SK-MEL-5 (cell line): ENCODE results near the gene PREX1. TPM values are rescaled to one million over a fixed set of nuclear protein-coding genes. Genes with fewer than 3 reads are reported as not detected.
"Not testable (repeated sequence)": the region's sequence is repeated elsewhere in the genome, so short reads cannot be mapped to it uniquely, and the experiment has no call there.

Experiments used
- DNase-seq: peaks from one replicate; pipeline ENCODE4 v3.0.0-alpha.2; 2016; ENCODE audit warnings: low read depth, low spot score
- in situ Hi-C: cut with HindIII; loops from 2 replicates; pipeline ENCODE4 v1.10.0; 2016; ENCODE audit warnings: low sequenced_read_pairs, high pct_unique_total_duplicates, low pct_unique_long_range_greater_than_20kb
- total RNA-seq: library from RNA; depleted of rRNA; stranded (reverse); fragments of >200 nt; shearing (Covaris generic); gene quantifications from 2 replicates; pipeline ENCODE4 v1.2.3, GENCODE V29; 2014

The PREX1 gene
- total RNA-seq, 1 experiment from 2014 or later: 10.0 TPM

DNA sequence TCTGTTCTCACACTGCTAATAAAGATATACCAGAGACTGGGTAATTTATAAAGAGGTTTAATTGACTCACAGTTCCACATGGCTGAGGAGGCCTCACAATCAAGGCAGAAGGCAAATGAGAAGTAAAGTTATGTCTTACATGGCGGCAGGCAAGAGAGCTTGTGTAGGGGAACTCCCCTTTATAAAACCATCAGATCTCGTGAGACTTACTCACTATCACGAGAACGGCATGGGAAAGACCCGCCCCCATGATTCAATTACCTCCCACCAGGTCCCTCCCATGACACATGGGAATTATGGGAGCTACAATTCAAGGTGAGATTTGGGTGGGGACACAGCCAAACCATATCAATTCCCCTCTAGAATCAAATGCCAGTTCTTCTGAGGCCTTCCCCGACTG, 71.0 kb downstream of the PREX1 start:
- DNase-seq, in situ Hi-C loops: not testable (repeated sequence)

DNA sequence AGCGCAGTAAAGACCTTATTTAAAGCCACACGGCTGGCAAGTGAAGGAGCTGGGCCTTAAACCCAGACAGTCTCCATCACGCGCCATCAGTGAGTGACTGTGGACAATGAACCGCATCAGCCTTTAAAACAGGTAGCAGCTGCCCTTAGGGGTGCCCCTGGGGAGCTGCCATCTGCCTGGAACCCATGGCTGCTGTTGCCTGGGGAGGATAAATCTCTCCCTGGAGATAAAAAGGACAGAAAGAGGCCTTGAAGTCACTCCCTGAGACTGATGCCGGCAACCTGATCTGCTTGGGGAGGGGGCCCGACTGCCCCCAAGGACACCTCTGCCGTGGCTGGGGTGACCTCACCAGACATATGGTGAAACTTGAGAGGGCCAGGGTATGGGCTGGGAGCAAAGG, 73.5 kb downstream of the PREX1 start:
- DNase-seq: no peak
- in situ Hi-C loops: no loop called here

DNA sequence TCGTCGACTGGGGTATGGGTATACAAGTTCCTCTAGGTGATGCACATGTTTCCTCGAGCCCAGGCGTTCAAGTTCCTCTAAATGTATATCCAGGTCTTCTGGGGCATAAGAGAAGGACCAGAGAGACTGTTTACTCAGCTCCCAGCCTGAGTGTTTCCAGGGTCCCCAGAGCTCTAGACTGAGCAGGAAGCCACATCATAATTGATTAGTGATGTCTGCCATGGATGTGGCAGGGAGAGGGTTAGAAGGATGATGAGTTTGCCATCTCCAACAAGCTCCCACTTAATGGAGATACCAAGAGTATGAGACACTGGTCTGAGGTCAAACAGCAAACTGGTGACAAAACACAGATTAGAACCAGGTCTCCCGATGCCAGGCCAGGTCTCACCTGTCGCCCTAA, 74.8 kb downstream of the PREX1 start:
- in situ Hi-C loops: no loop called here
- DNase-seq: no peak

DNA sequence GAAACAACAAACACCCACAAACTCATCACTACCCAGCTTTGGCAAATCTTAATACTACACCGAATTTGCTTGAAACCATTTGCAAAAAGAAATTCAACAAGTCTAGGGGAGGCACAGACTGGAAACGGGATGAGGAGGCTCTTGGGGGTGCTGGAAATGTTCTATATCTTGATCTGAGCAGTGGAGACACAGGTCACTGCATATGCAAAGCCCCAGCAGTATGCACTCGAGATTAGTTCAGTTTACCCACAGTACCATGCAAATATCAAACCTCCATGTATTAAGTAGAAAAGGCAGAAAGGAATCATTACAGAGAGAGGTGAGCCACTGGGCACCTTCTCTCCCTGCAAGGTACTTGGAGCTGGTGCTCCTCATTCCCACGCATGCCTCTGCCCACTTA, 75.9 kb downstream of the PREX1 start:
- in situ Hi-C loops: no loop called here
- no peak for DNase-seq

DNA sequence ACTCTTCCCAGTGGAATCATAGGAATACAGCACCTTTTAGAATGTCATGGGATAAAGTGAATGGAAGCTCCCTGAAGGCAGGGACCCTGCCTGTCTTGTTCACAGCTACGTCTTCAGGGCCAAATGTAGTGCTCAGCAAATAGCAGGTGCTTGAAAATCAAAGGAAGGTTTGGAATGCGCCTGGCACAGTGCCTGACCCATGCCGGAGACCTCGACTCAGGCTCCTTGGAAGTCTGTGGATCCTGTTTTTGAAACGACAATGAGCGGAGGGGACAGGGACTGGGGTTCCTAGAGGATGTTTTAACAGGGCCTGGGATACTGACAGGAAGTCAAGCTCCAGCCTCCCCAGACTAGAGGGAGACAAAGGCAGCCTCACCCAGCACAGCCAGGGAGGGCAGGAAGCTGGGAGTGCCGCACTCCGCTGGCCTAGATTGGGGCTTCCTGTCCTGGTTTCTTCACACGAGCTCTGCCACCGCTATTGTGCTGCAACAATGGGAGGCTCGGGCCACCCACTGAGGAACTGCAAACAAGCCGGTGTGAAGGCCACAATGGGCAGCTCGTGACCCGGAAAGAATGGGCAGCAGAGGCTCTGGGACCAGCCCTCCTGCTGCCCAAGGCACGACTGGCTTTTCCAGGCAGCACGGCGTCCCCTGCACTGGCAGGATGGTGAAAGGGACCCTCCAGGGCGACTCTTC, 76.7 kb downstream of the PREX1 start:
- DNase-seq: no peak
- in situ Hi-C loops: no loop called here

DNA sequence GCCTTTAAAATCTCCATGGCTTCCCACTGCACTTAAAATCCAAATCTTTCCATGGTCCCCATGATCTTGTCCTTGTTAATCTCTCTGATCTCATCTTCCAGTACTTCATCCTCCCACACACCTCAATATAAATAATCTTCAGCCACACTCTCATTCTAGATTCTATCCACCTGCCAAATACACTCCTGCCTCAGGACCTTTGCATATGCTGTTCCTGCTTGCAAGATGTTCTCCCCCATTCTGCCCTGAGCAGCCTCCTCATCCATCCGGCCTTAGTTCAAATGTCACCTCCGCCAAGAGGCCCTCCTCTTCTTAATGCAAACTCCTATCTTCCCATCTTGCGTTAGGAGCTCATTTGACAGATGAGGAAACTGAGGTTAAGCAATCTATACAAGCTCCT, 77.4 kb downstream of the PREX1 start:
- in situ Hi-C loops: no loop called here
- DNase-seq: no peak

DNA sequence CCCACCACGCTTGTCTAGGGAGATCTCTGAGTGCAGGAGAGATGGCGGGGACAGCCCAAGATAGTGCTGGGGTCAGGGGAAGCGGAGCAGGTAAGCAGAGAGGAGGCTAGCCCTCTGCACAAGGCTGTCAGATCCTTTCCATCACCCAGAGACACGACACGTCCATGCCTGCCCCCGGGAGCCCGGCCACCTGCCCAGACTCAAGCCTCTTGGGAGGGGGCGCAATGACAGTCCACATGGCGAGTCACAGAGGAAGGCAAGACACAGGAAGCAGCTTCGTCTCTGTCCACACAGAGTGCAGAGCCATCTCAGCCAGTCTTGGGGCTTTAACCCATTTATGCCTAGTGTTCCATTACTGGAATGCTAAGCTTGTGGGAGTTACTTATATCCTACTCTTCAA, 78.4 kb downstream of the PREX1 start:
- in situ Hi-C loops: no loop called here
- DNase-seq: no peak

DNA sequence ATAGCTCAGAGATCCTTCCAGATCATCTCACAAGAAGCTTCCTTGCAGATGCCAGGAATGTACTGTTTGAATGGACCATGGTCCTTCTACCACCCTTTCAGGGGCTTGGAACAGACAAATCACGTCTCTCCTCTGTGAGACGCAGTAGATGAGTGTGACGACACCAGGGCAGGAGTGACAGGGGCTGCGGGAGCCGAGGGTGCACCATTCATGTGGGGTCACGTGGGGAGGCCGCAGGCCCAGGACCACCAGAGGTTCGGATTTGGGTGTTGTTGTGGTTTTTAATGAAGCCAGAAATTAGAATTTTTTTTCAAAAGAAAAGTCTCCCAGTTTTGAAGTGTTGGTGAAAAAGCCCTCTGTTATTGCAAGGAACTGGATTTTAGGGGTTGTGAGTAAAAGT, 79.2 kb downstream of the PREX1 start:
- in situ Hi-C loops: no loop called here
- DNase-seq: no peak

DNA sequence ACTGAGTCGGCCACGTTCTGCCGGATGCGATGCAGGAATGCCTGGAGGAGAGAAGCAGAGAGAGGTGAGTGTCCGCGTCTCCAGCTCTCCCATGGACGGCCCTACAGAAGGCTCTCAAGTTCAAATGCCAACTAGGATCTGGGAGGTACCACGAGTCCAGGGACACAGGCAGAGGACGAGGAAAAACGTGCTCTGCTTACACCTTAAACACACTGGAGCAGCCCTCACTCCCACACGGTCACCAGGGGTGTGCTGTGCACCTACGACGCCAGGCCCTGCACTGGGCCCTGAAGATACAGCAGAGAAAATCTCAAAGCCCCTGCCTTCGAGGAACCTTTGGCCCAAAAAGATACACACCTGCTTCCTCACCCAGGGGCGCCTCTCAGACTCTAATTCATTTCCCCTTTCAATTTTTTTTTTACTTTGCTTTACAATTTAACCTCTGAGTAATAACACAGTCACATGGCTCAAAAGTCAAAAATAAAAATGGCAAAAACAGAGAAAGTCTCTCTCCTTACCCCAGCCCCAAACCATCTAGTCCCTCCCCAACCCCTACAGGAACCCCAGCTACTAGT, 79.9 kb downstream of the PREX1 start:
- no peak for DNase-seq
- in situ Hi-C loops: no loop called here

DNA sequence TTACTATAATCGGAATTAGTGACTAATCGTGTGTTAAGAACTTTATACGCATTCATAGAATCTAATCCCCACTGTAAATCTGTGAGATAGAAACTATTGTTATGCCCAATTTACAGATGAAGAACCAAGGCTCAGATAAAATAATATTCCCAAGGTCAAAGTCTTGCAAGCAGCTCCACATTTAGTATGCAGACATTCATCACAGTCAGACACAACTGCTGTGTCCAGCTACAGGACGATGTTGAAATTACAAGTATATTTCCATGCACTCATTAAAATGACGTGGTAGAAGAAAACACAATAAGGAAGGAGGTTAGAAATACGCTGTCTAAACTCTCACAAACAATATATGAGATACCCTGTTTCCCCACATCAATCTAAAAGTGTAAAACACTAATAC, 82.5 kb downstream of the PREX1 start:
- peak; percentile 34 for DNase-seq
- in situ Hi-C loops: no loop called here

DNA sequence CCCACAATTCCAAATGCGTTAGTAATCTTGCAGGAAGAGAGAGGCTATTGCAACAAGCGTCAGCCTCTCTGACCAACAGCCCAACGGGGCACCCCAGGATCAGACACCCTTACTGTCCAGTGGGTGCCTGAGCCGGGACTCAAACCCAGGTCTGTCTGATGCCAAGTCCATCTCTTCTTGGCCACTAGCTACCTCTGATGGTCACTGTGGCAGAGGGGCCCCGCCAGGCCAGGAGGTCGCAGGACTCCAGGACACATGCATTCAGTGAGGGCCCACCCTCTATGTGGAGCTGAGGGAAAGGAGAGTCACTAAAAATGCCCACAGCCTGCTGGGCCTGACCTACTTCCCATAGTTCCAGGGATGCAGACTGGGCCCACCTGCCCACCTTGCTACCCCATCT, 83.3 kb downstream of the PREX1 start:
- in situ Hi-C loops: no loop called here
- DNase-seq: no peak

DNA sequence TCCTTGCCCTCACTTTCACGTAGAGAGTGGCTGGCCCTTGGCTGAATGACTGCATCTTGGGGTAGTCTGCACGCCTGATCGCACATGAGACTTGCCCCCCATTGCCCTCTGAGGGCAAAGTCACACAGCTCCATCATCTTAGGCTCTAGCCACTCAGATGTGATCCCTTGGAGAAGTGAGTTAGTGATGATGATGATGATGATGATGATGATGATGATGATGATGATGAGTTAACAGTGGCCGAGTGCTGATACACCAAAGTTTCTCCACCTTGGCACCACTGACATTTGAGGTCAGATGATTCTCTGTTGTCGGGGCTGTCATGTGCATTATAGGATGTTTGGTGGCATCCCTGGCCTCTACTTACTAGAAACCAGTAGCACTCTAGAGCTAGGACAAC, 84.0 kb downstream of the PREX1 start:
- in situ Hi-C loops: no loop called here
- no peak for DNase-seq

DNA sequence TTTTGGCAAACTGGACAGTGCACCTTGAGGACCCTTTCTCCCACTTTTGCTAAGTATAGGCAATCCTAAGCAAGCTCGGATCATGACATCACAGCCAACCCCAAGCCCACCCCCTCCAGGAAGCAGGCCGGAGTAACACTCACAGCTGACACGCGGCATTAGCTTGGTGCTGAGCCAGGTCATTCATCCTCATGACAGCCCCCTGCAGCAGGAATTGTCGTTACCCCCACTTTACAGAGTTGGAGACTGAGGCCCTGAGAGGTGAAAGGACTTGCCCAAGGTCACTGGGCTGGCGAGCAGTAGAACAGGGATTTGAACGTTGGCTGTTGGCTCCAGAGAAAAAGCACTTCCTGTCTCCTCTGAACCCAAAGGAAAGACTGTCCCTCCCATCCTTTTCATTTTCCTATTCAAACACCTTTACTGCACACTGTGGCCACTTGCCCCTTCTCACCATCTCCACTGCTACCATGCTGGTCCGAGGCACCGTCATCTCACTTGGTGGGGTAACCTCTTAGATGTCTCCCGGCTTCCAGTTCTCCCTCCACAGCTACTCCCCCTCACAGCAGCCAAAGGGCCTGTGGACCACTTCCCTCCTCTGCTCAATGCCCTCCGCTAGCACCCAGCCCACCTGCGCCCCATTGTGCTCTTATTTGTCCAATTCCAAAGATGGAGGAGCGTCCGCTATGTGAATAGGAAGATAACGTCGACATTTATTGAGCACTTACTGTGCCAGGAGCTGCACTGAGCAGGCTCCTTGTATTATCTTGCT, 84.7 kb downstream of the PREX1 start:
- in situ Hi-C loops: no loop called here
- no peak for DNase-seq

DNA sequence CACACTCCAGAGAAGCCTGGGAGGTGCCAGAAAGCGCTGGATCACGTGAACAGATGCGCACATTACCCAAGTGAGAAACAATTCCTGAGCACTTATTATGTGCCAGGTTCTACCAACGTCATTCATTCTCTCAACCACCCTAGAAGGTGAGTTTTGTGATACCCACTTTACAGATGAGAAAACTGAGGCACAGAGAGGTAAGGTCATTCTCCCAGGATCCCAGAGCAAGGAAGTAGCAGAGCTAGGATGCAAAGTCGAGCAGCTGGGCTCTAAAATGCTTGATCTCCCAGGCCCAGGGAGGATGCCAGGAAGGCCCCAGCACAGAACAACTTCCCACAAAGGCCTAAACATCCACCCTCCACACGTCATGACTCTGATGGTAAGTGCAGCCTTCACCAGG, 85.6 kb downstream of the PREX1 start:
- DNase-seq: no peak
- in situ Hi-C loops: no loop called here

DNA sequence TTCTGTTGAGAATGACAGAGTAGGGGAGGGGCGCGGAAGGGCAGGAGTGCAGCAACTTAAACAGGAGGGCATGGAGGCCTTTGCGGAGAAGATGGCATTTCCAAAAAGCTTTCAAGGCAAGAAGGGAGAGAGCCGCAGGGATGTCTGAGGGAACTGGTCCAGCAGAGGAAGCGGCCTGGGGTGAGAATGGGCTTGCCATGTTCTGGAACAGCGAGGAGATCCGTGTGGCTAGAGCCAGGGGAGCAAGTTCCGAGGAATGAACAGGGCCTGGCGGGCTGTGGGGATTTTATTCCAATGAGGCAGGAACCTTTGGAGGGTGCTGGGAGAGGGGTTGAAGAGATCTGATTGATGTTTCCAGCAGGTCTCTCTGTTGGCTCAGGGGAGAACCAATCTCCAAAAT, 86.1 kb downstream of the PREX1 start:
- DNase-seq: no peak
- in situ Hi-C loops: no loop called here

DNA sequence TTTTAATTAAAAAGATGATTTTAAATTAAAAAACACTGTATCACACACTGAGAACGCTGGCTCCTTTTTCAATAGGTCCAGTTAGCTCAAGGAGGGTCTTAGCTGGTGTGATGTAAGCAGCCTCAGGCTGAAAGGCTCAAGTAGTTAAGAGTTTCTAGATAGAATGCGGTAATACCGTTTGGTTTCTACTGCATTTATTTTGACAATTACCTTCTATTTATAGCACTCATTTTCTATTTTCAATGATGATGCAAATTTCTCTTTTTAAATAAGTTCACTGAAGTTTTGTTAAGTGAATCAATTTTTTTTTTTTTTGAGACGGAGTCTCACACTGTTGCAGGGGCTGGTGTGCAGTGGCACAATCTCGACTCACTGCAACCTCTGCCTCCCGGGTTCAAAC, 87.1 kb downstream of the PREX1 start:
- DNase-seq: no peak
- in situ Hi-C loops: no loop called here

DNA sequence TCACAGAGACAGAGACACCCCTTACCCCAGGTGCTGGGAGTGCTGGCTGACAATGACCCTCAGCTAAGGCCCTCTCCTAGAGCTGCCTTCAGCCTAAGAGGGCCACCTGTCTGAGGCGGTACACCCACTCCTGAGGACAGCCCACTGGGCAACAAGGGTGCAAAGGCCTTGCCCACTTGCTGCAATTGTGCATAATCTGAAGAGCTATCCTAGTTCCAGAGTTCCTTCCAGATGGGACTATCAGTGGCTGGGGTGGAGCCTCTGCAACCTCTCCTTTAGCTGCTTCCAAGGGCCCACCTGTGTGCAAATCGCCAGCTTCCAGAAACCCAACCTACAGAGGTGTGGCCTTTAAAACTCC, 87.5 kb downstream of the PREX1 start:
- in situ Hi-C loops: no loop called here
- DNase-seq: no peak

DNA sequence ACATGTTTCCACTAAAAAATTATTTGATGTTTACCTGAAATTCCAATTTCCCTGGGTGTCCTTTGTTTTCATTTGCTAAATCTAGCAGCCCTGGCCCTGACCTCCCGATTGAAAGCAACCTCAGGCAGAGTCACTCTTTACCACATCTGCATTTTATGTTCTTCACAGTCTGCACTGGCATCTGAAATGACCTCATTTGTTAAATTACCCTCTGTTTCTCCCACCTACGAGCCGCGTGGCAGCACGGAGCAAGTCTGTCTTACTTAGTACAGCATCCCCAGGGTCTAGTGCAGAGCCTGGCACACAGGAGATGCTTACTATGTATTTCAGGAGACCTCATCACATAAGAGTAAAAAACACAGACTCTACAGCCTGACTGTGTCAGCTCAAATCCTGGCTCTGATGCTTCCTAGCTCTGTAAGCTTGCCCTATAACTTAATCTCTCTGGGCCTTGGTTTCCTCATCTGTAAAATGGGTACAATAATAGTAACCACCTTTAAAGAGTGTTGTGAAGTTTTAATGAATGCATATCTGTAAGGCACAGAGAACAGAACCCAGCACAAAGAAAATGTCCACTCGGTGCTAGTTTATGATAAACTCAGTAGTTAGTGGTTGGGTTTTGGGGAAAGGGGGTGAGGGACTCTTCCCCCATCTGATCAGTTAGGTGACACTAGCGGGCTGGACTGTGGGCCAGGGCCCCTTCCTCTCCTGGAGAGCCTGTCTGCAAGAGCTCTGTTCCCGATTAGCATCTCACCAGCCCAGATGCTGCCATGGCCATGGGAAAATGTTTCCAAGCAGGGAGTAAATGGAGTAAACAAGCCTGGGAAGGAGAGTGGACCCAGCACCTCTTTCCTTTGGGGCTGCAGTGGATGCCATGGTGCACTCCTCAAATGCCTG, 88.2 kb downstream of the PREX1 start:
- no peak for DNase-seq
- in situ Hi-C loops: no loop called here
